DOHH2 (cell line): Measurements from ENCODE around the gene ADARB1.

Experiments
- H3F3A ChIP-seq: fragments of 200-600 bp; sonication (generic), shearing (Covaris generic); 2 replicates; pipeline ENCODE4 v1.6.0; 2016; ENCODE audit warnings: antibody characterized with exemption, mild to moderate bottlenecking; ENCODE audit not compliant: control insufficient read depth, insufficient read depth
- H3K27ac ChIP-seq: fragments of 200-600 bp; sonication (generic); 2 replicates; pipeline ENCODE4 v1.5.1; 2014; ENCODE audit warnings: low read depth, mild to moderate bottlenecking, low read length, moderate library complexity
- H3K27me3 ChIP-seq: fragments of 200-600 bp; sonication (generic); 2 replicates; pipeline ENCODE4 v1.6.1; 2014; ENCODE audit warnings: mild to moderate bottlenecking, low read length, mixed read lengths; ENCODE audit not compliant: control insufficient read depth
- H3K36me3 ChIP-seq: fragments of 200-600 bp; sonication (generic); 2 replicates; pipeline ENCODE4 v1.6.1; 2014; ENCODE audit warnings: mild to moderate bottlenecking, low read length, moderate library complexity, mixed read lengths; ENCODE audit not compliant: control insufficient read depth
- H3K4me1 ChIP-seq: fragments of 200-600 bp; sonication (generic); 2 replicates; pipeline ENCODE4 v1.6.1; 2014; ENCODE audit warnings: mild to moderate bottlenecking, low read length, mixed read lengths; ENCODE audit not compliant: control insufficient read depth
- H3K4me2 ChIP-seq: fragments of 200-600 bp; sonication (generic); 2 replicates; pipeline ENCODE4 v1.6.0; 2014; ENCODE audit warnings: mild to moderate bottlenecking, low read length, moderate library complexity
- H3K4me3 ChIP-seq: fragments of 200-600 bp; sonication (generic); 2 replicates; pipeline ENCODE4 v1.5.1; 2014; ENCODE audit warnings: mild to moderate bottlenecking, low read length, mixed read lengths
- H3K79me2 ChIP-seq: fragments of 200-600 bp; sonication (generic); 2 replicates; pipeline ENCODE4 v1.6.1; 2014; ENCODE audit warnings: mild to moderate bottlenecking, low read length, mixed read lengths; ENCODE audit not compliant: control insufficient read depth
- H3K9me2 ChIP-seq: fragments of 200-600 bp; sonication (generic); replicated peaks from 2 replicates; pipeline ENCODE4 v1.6.1; 2014; ENCODE audit warnings: mild to moderate bottlenecking, low read length, mixed read lengths; ENCODE audit not compliant: control insufficient read depth
- H3K9me3 ChIP-seq: fragments of 200-600 bp; sonication (generic); 2 replicates; pipeline ENCODE4 v1.6.1; 2014; ENCODE audit warnings: antibody characterized with exemption, low read length, mixed read lengths; ENCODE audit not compliant: control insufficient read depth, insufficient read depth
- H4K20me1 ChIP-seq: fragments of 200-600 bp; sonication (generic); 2 replicates; pipeline ENCODE4 v1.6.0; 2014; ENCODE audit warnings: low read depth, mild to moderate bottlenecking, antibody characterized with exemption, low read length, moderate library complexity; ENCODE audit not compliant: control insufficient read depth, insufficient read depth
- EZH2phosphoT487 ChIP-seq: fragments of 200-600 bp; sonication (generic); IDR thresholded peaks from 2 replicates; pipeline ENCODE4 v1.6.1; 2017; ENCODE audit warnings: borderline replicate concordance, mild to moderate bottlenecking, antibody characterized with exemption, low read length, moderate library complexity, mixed read lengths
- TF ChIP-seq, protein P1 (sequence below): fragments of 200-600 bp; sonication (generic); IDR thresholded peaks from one replicate; pipeline ENCODE4 v1.5.1; 2014; ENCODE audit warnings: antibody characterized with exemption, mild to moderate bottlenecking, low read depth, low read length; ENCODE audit not compliant: poor library complexity, severe bottlenecking

The ADARB1 gene

GRCh38 chr21:45220714-45221490, 146.5 kb downstream of the ADARB1 start:
- Histone ChIP-seq H3K27me3 (no peaks in the 10 kb centered on the region), H3K4me2 (no peak overlapping the region), H4K20me1 (no peaks in the 10 kb centered on the region), H3K4me3 (no peak overlapping the region), H3K4me1 (no peaks in the 10 kb centered on the region), H3K36me3 (no peaks in the 10 kb centered on the region), H3K9me3 (peaks cover 4% of the 10 kb centered on the region), H3F3A (no peaks in the 10 kb centered on the region), H3K9me2 (no peaks in the 10 kb centered on the region), H3K27ac (no peak overlapping the region), H3K79me2 (no peaks in the 10 kb centered on the region)
- no peak for TF ChIP-seq EZH2phosphoT487
- TF ChIP-seq, protein P1, sequence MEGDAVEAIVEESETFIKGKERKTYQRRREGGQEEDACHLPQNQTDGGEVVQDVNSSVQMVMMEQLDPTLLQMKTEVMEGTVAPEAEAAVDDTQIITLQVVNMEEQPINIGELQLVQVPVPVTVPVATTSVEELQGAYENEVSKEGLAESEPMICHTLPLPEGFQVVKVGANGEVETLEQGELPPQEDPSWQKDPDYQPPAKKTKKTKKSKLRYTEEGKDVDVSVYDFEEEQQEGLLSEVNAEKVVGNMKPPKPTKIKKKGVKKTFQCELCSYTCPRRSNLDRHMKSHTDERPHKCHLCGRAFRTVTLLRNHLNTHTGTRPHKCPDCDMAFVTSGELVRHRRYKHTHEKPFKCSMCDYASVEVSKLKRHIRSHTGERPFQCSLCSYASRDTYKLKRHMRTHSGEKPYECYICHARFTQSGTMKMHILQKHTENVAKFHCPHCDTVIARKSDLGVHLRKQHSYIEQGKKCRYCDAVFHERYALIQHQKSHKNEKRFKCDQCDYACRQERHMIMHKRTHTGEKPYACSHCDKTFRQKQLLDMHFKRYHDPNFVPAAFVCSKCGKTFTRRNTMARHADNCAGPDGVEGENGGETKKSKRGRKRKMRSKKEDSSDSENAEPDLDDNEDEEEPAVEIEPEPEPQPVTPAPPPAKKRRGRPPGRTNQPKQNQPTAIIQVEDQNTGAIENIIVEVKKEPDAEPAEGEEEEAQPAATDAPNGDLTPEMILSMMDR, result no peak

- Histone ChIP-seq H3K27me3 (peaks cover 3% of the 10 kb centered on the region; the same call in 1 of the 2 replicates), H3K9me3 (peaks cover 4% of the 10 kb centered on the region; the same call in 1 of the 2 replicates), H3K4me3 (no peak overlapping the region), H3K27ac (no peak overlapping the region), H4K20me1 (no peaks in the 10 kb centered on the region), H3F3A (no peaks in the 10 kb centered on the region), H3K79me2 (no peaks in the 10 kb centered on the region), H3K4me2 (no peak overlapping the region), H3K4me1 (no peaks in the 10 kb centered on the region), H3K9me2 (no peaks in the 10 kb centered on the region), H3K36me3 (no peaks in the 10 kb centered on the region)
- no peak for TF ChIP-seq EZH2phosphoT487
- TF ChIP-seq, protein P1, result no peak
Measured at GRCh38 chr21:45222001-45222400, 147.6 kb downstream of the ADARB1 start.

DNA sequence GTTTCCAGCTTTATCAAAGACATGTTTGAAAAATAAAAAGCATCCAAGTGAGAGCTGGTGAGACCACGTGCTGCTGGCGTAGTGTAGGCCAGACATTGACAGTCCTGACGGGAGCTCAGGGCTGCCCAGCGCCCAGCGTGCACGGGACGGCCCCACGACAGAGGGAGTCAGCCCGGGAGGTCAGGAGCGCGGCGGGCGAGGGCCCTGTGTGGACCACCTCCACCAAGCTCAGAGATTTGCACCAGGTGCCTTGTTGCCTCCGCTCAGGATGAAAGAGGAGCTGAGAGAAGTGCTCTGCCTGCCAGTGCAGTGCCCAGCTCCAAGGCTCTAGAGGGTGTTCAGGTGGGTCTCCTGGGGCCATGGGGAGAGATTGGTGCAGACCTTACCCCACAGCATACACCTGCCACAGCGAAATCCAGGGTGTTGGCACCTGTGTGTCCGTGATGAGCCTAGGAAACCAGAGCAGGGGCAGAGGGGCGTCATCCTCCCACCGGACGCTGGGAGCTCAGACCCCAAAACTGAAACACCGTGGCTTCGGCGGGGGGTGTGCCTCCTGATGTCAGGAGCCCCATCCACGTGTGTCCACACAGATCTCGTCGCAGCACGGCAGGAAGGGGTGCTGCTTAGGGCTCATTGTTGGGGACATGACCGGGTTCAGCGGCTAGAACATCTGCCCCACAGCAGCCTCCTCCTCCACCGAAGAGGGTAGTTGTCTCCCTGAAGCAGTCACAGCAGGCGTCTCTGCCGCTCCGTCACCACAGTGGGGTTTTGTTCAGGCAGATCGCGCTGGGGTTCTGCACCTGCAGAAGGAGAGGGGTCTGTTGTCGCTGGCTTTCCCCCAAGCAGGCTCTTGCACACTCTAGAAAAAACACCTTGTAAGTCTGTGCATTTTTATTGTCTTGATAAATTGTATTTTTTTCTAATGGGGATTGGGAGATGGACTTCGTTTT, 149.1 kb downstream of the ADARB1 start:
- no peaks in the 10 kb centered on the region for H3K9me3 ChIP-seq
- no peak overlapping the region for H3K27ac ChIP-seq
- no peaks in the 10 kb centered on the region for H3F3A ChIP-seq
- TF ChIP-seq, protein P1, result no peak
- no peak for TF ChIP-seq EZH2phosphoT487
- no peaks in the 10 kb centered on the region for H3K36me3 ChIP-seq
- H4K20me1 ChIP-seq, result no peaks in the 10 kb centered on the region
- no peak overlapping the region for H3K4me2 ChIP-seq
- H3K4me1 ChIP-seq, result no peaks in the 10 kb centered on the region
- no peak overlapping the region for H3K4me3 ChIP-seq
- no peaks in the 10 kb centered on the region for H3K9me2 ChIP-seq
- peaks cover 3% of the 10 kb centered on the region; the same call in 1 of the 2 replicates for H3K27me3 ChIP-seq
- H3K79me2 ChIP-seq, result no peaks in the 10 kb centered on the region
